NCI-H345 treated with DMSO at 0.1 percent for 48 hours (cell line): ENCODE measurements around the gene CEP120.
"Not testable (repeated sequence)": the region's sequence is repeated elsewhere in the genome, so short reads cannot be mapped to it uniquely, and the experiment has no call there.

ENCODE experiments used
- DNase-seq: peaks from one replicate; lab custom pipeline; 2025; ENCODE audit not compliant: unreplicated experiment; lab: John Stamatoyannopoulos, UW

Gene CEP120

GRCh38 chr5:123423278-123424149 lies at the start of gene CEP120:
Gene CEP120 (minus strand): TSS chr5:123423403. CDS start chr5:123422998, 405 bp downstream.
- DNase-seq = peak; percentile 95

GRCh38 chr5:123472150-123472924 lies 49.1 kb upstream of the CEP120 start:
- no peak for DNase-seq

GRCh38 chr5:123471385-123471784 lies 48.2 kb upstream of the CEP120 start:
- DNase-seq = no peak

- DNase-seq = not testable (repeated sequence)
These were observed 43.6 kb upstream of the CEP120 start for GRCh38 chr5:123466839-123467238.

- no peak for DNase-seq
These were observed 37.1 kb upstream of the CEP120 start for GRCh38 chr5:123460296-123460729.

- not testable (repeated sequence) for DNase-seq
These were observed 35.8 kb upstream of the CEP120 start for GRCh38 chr5:123458994-123459393.

GRCh38 chr5:123456242-123456641 lies 33.0 kb upstream of the CEP120 start:
- DNase-seq = no peak

- DNase-seq = no peak
These were observed 32.4 kb upstream of the CEP120 start for GRCh38 chr5:123455640-123456039.

- no peak for DNase-seq
These were observed 31.9 kb upstream of the CEP120 start for GRCh38 chr5:123455095-123455494.

- no peak for DNase-seq
These were observed 31.2 kb upstream of the CEP120 start for GRCh38 chr5:123454259-123454911.

- DNase-seq = no peak
These were observed 29.2 kb upstream of the CEP120 start for GRCh38 chr5:123452401-123452800.

GRCh38 chr5:123451047-123451446 lies 27.8 kb upstream of the CEP120 start:
- DNase-seq = peak; percentile 29

GRCh38 chr5:123450640-123451039 lies 27.4 kb upstream of the CEP120 start:
- peak; percentile 78 for DNase-seq

- DNase-seq = peak; percentile 33
These were observed 26.9 kb upstream of the CEP120 start for GRCh38 chr5:123450114-123450513.

GRCh38 chr5:123449424-123449974 lies 26.3 kb upstream of the CEP120 start:
- no peak for DNase-seq

GRCh38 chr5:123448743-123449142 lies 25.5 kb upstream of the CEP120 start:
- no peak for DNase-seq

- no peak for DNase-seq
These were observed 24.9 kb upstream of the CEP120 start for GRCh38 chr5:123448017-123448617.

GRCh38 chr5:123444016-123444415 lies 20.8 kb upstream of the CEP120 start:
- DNase-seq = no peak

- no peak for DNase-seq
These were observed 18.2 kb upstream of the CEP120 start for GRCh38 chr5:123441408-123441807.

GRCh38 chr5:123440456-123441181 lies 17.4 kb upstream of the CEP120 start:
- DNase-seq = no peak
